H1 (cell line): ENCODE measurements around the gene MRE11. TPM values are rescaled to one million over a fixed set of nuclear protein-coding genes. Genes with fewer than 3 reads are reported as not detected.

Experiments used
- CTCF ChIA-PET: fragments of 300-600 bp; sonication (Branson Sonifier 250); formaldehyde crosslinking; loops from one replicate; lab custom pipeline; 2021; ENCODE audit not compliant: partially characterized antibody; lab: Charles Lee
- POLR2A ChIA-PET: fragments of 300-600 bp; sonication (Branson Sonifier 250); formaldehyde crosslinking; loops from one replicate; lab custom pipeline; 2021; ENCODE audit warnings: inconsistent platforms; ENCODE audit not compliant: partially characterized antibody; lab: Charles Lee
- DNase-seq, 2 experiments: peaks; one replicate each; pipeline versions ENCODE4 v3.0.0 to v3.0.0-alpha.2; 2010 to 2022; ENCODE audit warnings: low spot score in 2 of 2, low read depth in 1 of 2, mixed read lengths in 1 of 2
- FAIRE-seq: peaks from 2 replicates; lab custom pipeline; 2011; peaks lifted over from hg19 to GRCh38; lab: Jason Lieb, UNC
- H2AFZ ChIP-seq: 2 replicates; pipeline ENCODE4 v1.8.1; 2012; ENCODE audit warnings: low read length, inconsistent platforms
- H2AK5ac ChIP-seq: 2 replicates; pipeline ENCODE4 v1.6.1; 2013; ENCODE audit warnings: low read depth, low read length
- H2BK120ac ChIP-seq: replicated peaks from 2 replicates; pipeline ENCODE3; 2013; ENCODE audit warnings: low read depth, low read length, inconsistent platforms
- H2BK12ac ChIP-seq: 2 replicates; pipeline ENCODE4 v1.6.1; 2013; ENCODE audit warnings: low read depth, low read length
- H2BK15ac ChIP-seq: 2 replicates; pipeline ENCODE4 v1.6.1; 2013; ENCODE audit warnings: low read length
- H2BK20ac ChIP-seq: 2 replicates; pipeline ENCODE4 v1.6.1; 2013; ENCODE audit warnings: low read length
- H2BK5ac ChIP-seq: 2 replicates; pipeline ENCODE4 v1.6.1; 2013; ENCODE audit warnings: low read depth, low read length
- H3K14ac ChIP-seq: 2 replicates; pipeline ENCODE4 v1.6.1; 2013; ENCODE audit warnings: inconsistent platforms; ENCODE audit not compliant: insufficient read length
- H3K18ac ChIP-seq: 2 replicates; pipeline ENCODE4 v1.6.1; 2013; ENCODE audit warnings: low read length; ENCODE audit errors: extremely low read depth
- H3K23ac ChIP-seq: 2 replicates; pipeline ENCODE4 v1.6.1; 2013; ENCODE audit warnings: inconsistent platforms; ENCODE audit not compliant: insufficient read length
- H3K23me2 ChIP-seq: 2 replicates; pipeline ENCODE4 v1.6.1; 2013; ENCODE audit warnings: low read depth, low read length
- H3K27ac ChIP-seq: 2 replicates; pipeline ENCODE4 v1.6.1; 2011; ENCODE audit warnings: low read depth, low read length, inconsistent platforms
- H3K27me3 ChIP-seq, 4 experiments: replicated peaks in 1 of 4; 1 replicate in 1 of 4; 2 replicates in 3 of 4; pipeline versions ENCODE4 v1.6.1 to v1.8.1; 2011 to 2013; ENCODE audit warnings: low read length in 3 of 4, mild to moderate bottlenecking in 3 of 4, inconsistent platforms in 2 of 4, mixed read lengths in 2 of 4, moderate library complexity in 1 of 4; ENCODE audit not compliant: control insufficient read depth in 3 of 4, insufficient read depth in 3 of 4; ENCODE audit errors: extremely low read depth in 1 of 4
- H3K36me3 ChIP-seq, 4 experiments: 2 replicates each; pipeline versions ENCODE4 v1.6.1 to v1.8.1; 2011 to 2013; ENCODE audit warnings: mild to moderate bottlenecking in 4 of 4, low read length in 3 of 4, moderate library complexity in 2 of 4, control low read depth in 1 of 4, inconsistent platforms in 1 of 4; ENCODE audit not compliant: insufficient read depth in 4 of 4, control insufficient read depth in 2 of 4
- H3K4ac ChIP-seq: replicated peaks from 2 replicates; pipeline ENCODE3; 2013; ENCODE audit warnings: low read length, low read depth, mixed read lengths, inconsistent platforms; ENCODE audit not compliant: insufficient read length
- H3K4me1 ChIP-seq, 4 experiments: replicated peaks in 1 of 4; 1 replicate in 1 of 4; 2 replicates in 3 of 4; pipeline versions ENCODE4 v1.6.1 to v1.8.1; 2011 to 2013; ENCODE audit warnings: low read length in 3 of 4, inconsistent platforms in 2 of 4, mixed read lengths in 1 of 4; ENCODE audit not compliant: insufficient read depth in 4 of 4, control insufficient read depth in 3 of 4
- H3K4me2 ChIP-seq, 2 experiments: 2 replicates each; pipeline versions ENCODE4 v1.6.1 to v1.8.1; 2011 to 2013; ENCODE audit warnings: low read depth in 2 of 2, low read length in 2 of 2, control low read depth in 1 of 2, inconsistent platforms in 1 of 2, mild to moderate bottlenecking in 1 of 2; ENCODE audit not compliant: insufficient read depth in 1 of 2
- H3K4me3 ChIP-seq, 4 experiments: fragments of 200-600, 300-600 bp in 1 of 4; sonication (generic), shearing (Covaris generic), sonication (Bioruptor Twin) in 1 of 4; 2 replicates each; pipeline versions ENCODE4 v1.5.1 to v1.8.1; 2011 to 2016; ENCODE audit warnings: low read length in 4 of 4, low read depth in 3 of 4, control low read depth in 2 of 4, inconsistent platforms in 2 of 4, mild to moderate bottlenecking in 2 of 4, mixed read lengths in 1 of 4, moderate library complexity in 1 of 4; ENCODE audit not compliant: insufficient read depth in 2 of 4; ENCODE audit errors: extremely low read depth in 1 of 4
- H3K56ac ChIP-seq: replicated peaks from 2 replicates; pipeline ENCODE3; 2013; ENCODE audit warnings: low read depth, mild to moderate bottlenecking, mixed read lengths, low read length, inconsistent platforms; ENCODE audit not compliant: insufficient read length
- H3K79me1 ChIP-seq: 2 replicates; pipeline ENCODE4 v1.6.1; 2013; ENCODE audit warnings: low read depth, low read length, control low read depth
- H3K79me2 ChIP-seq, 2 experiments: 2 replicates each; pipeline versions ENCODE4 v1.6.1 to v1.8.1; 2012 to 2013; ENCODE audit warnings: low read length in 2 of 2, mild to moderate bottlenecking in 2 of 2, inconsistent platforms in 1 of 2; ENCODE audit not compliant: insufficient read depth in 2 of 2, control insufficient read depth in 1 of 2
- H3K9ac ChIP-seq, 4 experiments: replicated peaks in 1 of 4; 1 replicate in 1 of 4; 2 replicates in 3 of 4; pipeline versions ENCODE4 v1.6.1 to v1.8.1; 2011 to 2013; ENCODE audit warnings: low read depth in 3 of 4, low read length in 3 of 4, control low read depth in 2 of 4, mild to moderate bottlenecking in 2 of 4, moderate library complexity in 2 of 4, inconsistent platforms in 1 of 4; ENCODE audit errors: extremely low read depth in 1 of 4
- H3K9me3 ChIP-seq, 2 experiments: 2 replicates each; pipeline versions ENCODE4 v1.6.1 to v1.8.1; 2012 to 2013; ENCODE audit warnings: mild to moderate bottlenecking in 2 of 2, moderate library complexity in 2 of 2, control low read depth in 1 of 2, inconsistent platforms in 1 of 2, low read depth in 1 of 2, low read length in 1 of 2, mixed read lengths in 1 of 2; ENCODE audit not compliant: insufficient read depth in 2 of 2
- H4K20me1 ChIP-seq, 2 experiments: replicated peaks in 1 of 2; 2 replicates each; pipeline versions ENCODE3 to v1.8.1; 2011 to 2013; ENCODE audit warnings: inconsistent platforms in 2 of 2, low read length in 2 of 2, mild to moderate bottlenecking in 1 of 2; ENCODE audit not compliant: insufficient read depth in 2 of 2, control insufficient read depth in 1 of 2
- H4K5ac ChIP-seq: 2 replicates; pipeline ENCODE4 v1.6.1; 2013; ENCODE audit warnings: low read length, low read depth, mixed read lengths, inconsistent platforms; ENCODE audit not compliant: insufficient read length
- H4K8ac ChIP-seq: 2 replicates; pipeline ENCODE4 v1.8.0; 2013; ENCODE audit warnings: mild to moderate bottlenecking, moderate library complexity, low read length, inconsistent platforms; ENCODE audit not compliant: insufficient read depth; ENCODE audit errors: extremely low read depth
- H4K91ac ChIP-seq: replicated peaks from 2 replicates; pipeline ENCODE3; 2013; ENCODE audit warnings: low read length, mixed read lengths, inconsistent platforms; ENCODE audit not compliant: insufficient read length
- BACH1 ChIP-seq: IDR thresholded peaks from 2 replicates; pipeline ENCODE4 v1.6.1; 2012; ENCODE audit warnings: low read length, improper control_type of control experiment
- CEBPB ChIP-seq: IDR thresholded peaks from 2 replicates; pipeline ENCODE4 v1.6.1; 2012; ENCODE audit warnings: low read depth, low read length
- CHD2 ChIP-seq: IDR thresholded peaks from 2 replicates; pipeline ENCODE4 v1.6.1; 2012; ENCODE audit warnings: low read length, improper control_type of control experiment
- E2F6 ChIP-seq: IDR thresholded peaks from 2 replicates; pipeline ENCODE4 v1.6.1; 2012; ENCODE audit warnings: inconsistent platforms
- HDAC2 ChIP-seq, 2 experiments: fragments of 300-600 bp in 1 of 2; sonication (generic) in 1 of 2; IDR thresholded peaks; 2 replicates each; pipeline ENCODE4 v1.6.1; 2011 to 2012; ENCODE audit warnings: low read depth in 2 of 2, low read length in 2 of 2, mild to moderate bottlenecking in 2 of 2, moderate library complexity in 2 of 2, borderline replicate concordance in 1 of 2, inconsistent platforms in 1 of 2
- POLR2A ChIP-seq, 2 experiments: IDR thresholded peaks; 1 replicate in 1 of 2; 2 replicates in 1 of 2; pipeline ENCODE4 v1.6.1; 2011; ENCODE audit warnings: low read depth in 2 of 2, low read length in 2 of 2, mild to moderate bottlenecking in 2 of 2; ENCODE audit errors: control extremely low read depth in 1 of 2
- POLR2AphosphoS5 ChIP-seq: IDR thresholded peaks from 2 replicates; pipeline ENCODE4 v1.6.1; 2011; ENCODE audit warnings: low read depth, low read length
- POU5F1 ChIP-seq: IDR thresholded peaks from 2 replicates; pipeline ENCODE4 v1.6.1; 2011; ENCODE audit warnings: low read depth, mild to moderate bottlenecking, low read length, moderate library complexity
- SUZ12 ChIP-seq: fragments of 200-600 bp; sonication (generic); IDR thresholded peaks from 2 replicates; pipeline ENCODE4 v1.6.1; 2012; ENCODE audit warnings: mild to moderate bottlenecking, inconsistent platforms, low read length, moderate library complexity, mixed read lengths
- TAF7 ChIP-seq: optimal IDR thresholded peaks from 2 replicates; pipeline ENCODE3; 2011; ENCODE audit warnings: low read depth, mild to moderate bottlenecking, inconsistent platforms, low read length, moderate library complexity, borderline replicate concordance
- TEAD4 ChIP-seq: IDR thresholded peaks from 2 replicates; pipeline ENCODE4 v1.6.1; 2012; ENCODE audit warnings: low read depth, low read length, inconsistent platforms, mixed read lengths
- YY1 ChIP-seq: IDR thresholded peaks from 2 replicates; pipeline ENCODE4 v1.6.1; 2011; ENCODE audit warnings: low read depth, mild to moderate bottlenecking, low read length
- WGBS, 2 experiments: shearing (Covaris generic) in 1 of 2; methylation state at CpG; one replicate each; pipeline versions ENCODE4 v1.1.6 to v1.1.7; 2013 to 2015; ENCODE audit warnings: low lambda C conversion rate in 2 of 2, mixed read lengths in 2 of 2, inconsistent platforms in 1 of 2, low coverage in 1 of 2, missing lambda C conversion rate in 1 of 2; ENCODE audit not compliant: insufficient replicate concordance in 2 of 2, insufficient coverage in 1 of 2, insufficient read length in 1 of 2; ENCODE audit errors: extremely low coverage in 1 of 2, missing lambda C conversion rate in 1 of 2; 5-methylcytosine and 5-hydroxymethylcytosine counted together
- polyA plus RNA-seq, 7 experiments: library from polyadenylated mRNA; depleted of rRNA in 3 of 7; stranded (reverse) in 5 of 7; unstranded in 2 of 7; fragments of >200 nt in 5 of 7; fragments of 200-250 nt in 2 of 7; gene quantifications; 1 replicate in 5 of 7; 2 replicates in 1 of 7; 4 replicates in 1 of 7; pipeline versions ENCODE4 v1.2.1 to v1.2.3, GENCODE V29; 2011 to 2013; ENCODE audit warnings: missing spikeins in 2 of 7, mixed read lengths in 2 of 7
- total RNA-seq: library from RNA; stranded (reverse); fragmentation: NEBNext Ultra II Directional; extraction: Animal tissue kit (Norgen Biotek cat#: 25700); gene quantifications from 2 replicates; pipeline ENCODE4 v1.2.1, GENCODE V29; 2021

MRE11 gene
- total and polyA plus RNA-seq, 2 of the 8 experiments (the other 6 are each of a cell fraction or from before 2014, with no cell fraction given): 7.2 to 43.4 TPM

DNA sequence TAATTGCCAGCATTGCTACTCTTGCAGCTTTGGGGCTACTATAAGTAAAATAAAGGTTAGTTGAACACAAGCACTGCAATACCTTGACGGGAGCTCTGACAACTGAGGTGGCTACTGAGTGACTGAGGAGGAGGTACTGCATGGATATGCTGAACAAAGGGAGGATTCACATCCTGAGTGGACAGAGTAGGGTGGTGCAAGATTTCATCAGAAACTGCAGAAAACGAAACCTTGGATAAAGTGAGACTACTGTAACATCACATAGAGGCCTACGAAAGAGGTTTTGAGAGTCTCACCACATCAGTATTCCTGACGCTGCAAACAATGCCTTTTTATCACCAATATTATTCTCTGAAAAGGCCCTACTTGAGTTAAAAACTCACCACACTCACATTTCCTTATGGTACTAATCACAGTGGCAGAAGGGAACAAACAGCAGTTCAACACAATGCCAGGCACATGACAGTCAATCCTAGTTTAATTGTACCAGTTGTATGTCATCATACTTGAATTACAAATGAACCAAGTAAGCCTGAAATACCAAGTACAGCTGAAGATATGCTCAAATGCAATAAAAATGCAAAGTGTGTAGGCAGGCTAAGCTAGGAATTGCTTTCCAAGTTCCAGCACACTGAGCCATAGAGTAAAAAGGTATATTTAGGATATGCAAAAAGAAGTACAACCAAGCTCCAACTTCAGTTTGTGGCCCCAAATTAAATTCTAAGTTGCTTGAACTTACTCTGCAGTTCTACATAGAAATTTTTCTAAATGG is 88.4 kb downstream of the MRE11 start:
- Histone ChIP-seq H2BK20ac (no peak overlapping the region), H3K79me2 (no peaks in the 10 kb centered on the region), H3K27me3 (peaks cover 6 to 22% (median 21%) of the 10 kb centered on the region in 4 experiments), H3K4me3 (no peak overlapping the region), H2AK5ac (no peak overlapping the region), H3K4me2 (no peak overlapping the region), H3K56ac (no peak overlapping the region), H2AFZ (no peak overlapping the region), H4K20me1 (no peaks in the 10 kb centered on the region), H3K36me3 (no peaks in the 10 kb centered on the region), H2BK120ac (no peak overlapping the region), H4K91ac (no peak overlapping the region), H3K27ac (no peak overlapping the region), H3K23ac (no peak overlapping the region), H3K4me1 (peaks cover 0 to 2% (median 0%) of the 10 kb centered on the region in 4 experiments; a peak in 2 of 7 replicates), H4K5ac (no peak overlapping the region), H4K8ac (no peak overlapping the region), H2BK15ac (no peak overlapping the region), H3K18ac (no peak overlapping the region), H2BK5ac (no peak overlapping the region), H3K79me1 (no peaks in the 10 kb centered on the region)
- 90% methylated on average over 4 of the region's 4 CpGs; no CpG with 5 or more reads in 1 of the 2 experiments for WGBS, 2 experiments
- FAIRE-seq: no peak
- CTCF ChIA-PET: interaction anchor here (0.8 to 6.0 kb wide), 2 partner anchors 12 to 79 kb away, joined by 3 to 36 read pairs; no protein-coding TSS in a partner anchor
- DNase-seq: no peak
- TF ChIP-seq BACH1 (no peak), HDAC2 (IDR thresholded peaks at IDR 0.05; ENCODE audit: borderline replicate concordance in 1 of 2, low read depth in 2 of 2, low read length in 2 of 2) (no peak), POLR2A (IDR thresholded peaks at IDR 0.05; ENCODE audit: control extremely low read depth in 1 of 2, low read depth in 2 of 2, low read length in 2 of 2) (no peak), POU5F1 (no peak), YY1 (no peak), TAF7 (no peak), POLR2AphosphoS5 (no peak), E2F6 (no peak), SUZ12 (no peak), CHD2 (no peak), TEAD4 (no peak), CEBPB (no peak)
- TF ChIP-seq, all 59 proteins: peak for 0
- POLR2A ChIA-PET: interaction anchor here (1.0 to 1.9 kb wide), 2 partner anchors 11 to 13 kb away, joined by 3 to 5 read pairs; no protein-coding TSS in a partner anchor
- Histone ChIP-seq H2BK12ac (no peak overlapping the region), H3K14ac (no peak overlapping the region), H3K4ac (no peak overlapping the region), H3K23me2 (peaks cover 13% of the 10 kb centered on the region; the same call in 1 of the 2 replicates), H3K9ac (no peak overlapping the region), H3K9me3 (no peaks in the 10 kb centered on the region)
